Stimulated activated naive CD8-positive, alpha-beta T cell treated with anti-CD3 and anti-CD28 coated beads, Interleukin-15, Interleukin-2, amounts not matched to agents 100 ng/mL and 50 ng/mL, for 24 hours (primary cell): ENCODE measurements around the gene RASGRF1.
"Not testable (repeated sequence)": the region's sequence is repeated elsewhere in the genome, so short reads cannot be mapped to it uniquely, and the experiment has no call there.

Experiments used
- H3K27ac Mint-ChIP-seq: one replicate; pipeline ENCODE4 v1.8.0; 2021; ENCODE audit warnings: mild to moderate bottlenecking, mixed read lengths
- H3K27me3 Mint-ChIP-seq: one replicate; pipeline ENCODE4 v1.8.0; 2021; ENCODE audit warnings: mixed read lengths
- H3K36me3 Mint-ChIP-seq: one replicate; pipeline ENCODE4 v1.8.0; 2021; ENCODE audit warnings: low read depth, mixed read lengths
- H3K4me1 Mint-ChIP-seq: one replicate; pipeline ENCODE4 v1.8.0; 2021; ENCODE audit warnings: low read depth, mixed read lengths
- H3K4me3 Mint-ChIP-seq: one replicate; pipeline ENCODE4 v1.8.0; 2021; ENCODE audit warnings: mild to moderate bottlenecking, mixed read lengths
- H3K9me3 Mint-ChIP-seq: one replicate; pipeline ENCODE4 v1.8.0; 2021; ENCODE audit warnings: mixed read lengths

The RASGRF1 gene

DNA sequence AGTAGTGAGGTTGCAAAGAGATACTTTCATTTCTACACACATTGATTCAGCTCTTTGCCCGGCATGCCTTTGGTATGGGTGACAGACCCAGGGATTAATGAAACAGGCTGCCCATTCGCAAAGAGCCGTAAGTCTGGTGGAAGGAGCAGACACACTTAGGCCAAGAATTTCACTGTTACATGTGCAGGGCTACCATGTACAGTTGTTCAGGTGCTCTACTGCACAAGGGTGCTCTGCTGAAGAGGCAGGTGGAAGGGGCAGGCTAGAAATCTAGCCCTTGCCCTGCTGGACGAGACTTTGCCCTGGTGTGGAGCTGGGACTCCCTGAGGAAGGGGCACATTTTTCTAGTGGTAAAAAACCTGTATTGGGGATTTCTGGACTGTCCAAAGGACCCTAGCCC is 26.2 kb upstream of the RASGRF1 start:
- Mint-ChIP-seq H3K36me3 (no peaks in the 10 kb centered on the region), H3K27me3 (peaks cover 25% of the 10 kb centered on the region), H3K27ac (no peak overlapping the region), H3K9me3 (no peaks in the 10 kb centered on the region), H3K4me3 (no peak overlapping the region), H3K4me1 (no peaks in the 10 kb centered on the region)

DNA sequence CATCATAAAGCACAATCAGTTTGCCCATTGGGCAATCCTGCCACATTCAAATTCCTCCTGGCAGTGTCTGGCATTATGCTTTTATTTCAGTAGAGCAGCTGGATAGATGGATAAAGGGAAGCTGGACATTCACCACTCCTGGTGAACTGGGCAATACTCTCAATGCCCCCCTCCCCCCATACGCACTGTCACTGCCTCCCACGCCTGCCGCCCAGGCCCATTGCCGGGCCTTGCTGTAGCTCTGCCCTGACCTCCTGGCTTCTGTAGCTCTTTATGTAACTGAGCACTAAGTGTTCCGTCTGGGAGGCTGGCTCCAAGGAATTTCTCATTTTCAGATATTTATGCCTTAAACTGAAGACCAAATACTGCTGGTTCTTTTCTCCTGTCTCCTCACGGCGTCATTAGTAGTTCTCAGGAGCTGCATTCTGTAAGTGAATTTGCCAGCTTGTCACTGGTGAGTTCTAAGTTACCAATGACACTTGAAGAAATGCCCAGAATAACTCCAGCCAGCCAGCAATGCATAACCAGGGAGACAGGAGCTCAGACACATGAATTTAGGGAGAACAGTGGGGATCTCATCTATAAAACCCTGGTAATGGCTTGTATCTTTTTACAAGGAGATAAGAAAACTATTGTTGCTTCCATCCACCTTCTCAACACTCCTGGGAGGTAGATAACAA is 25.5 kb upstream of the RASGRF1 start:
- Mint-ChIP-seq H3K9me3 (no peaks in the 10 kb centered on the region), H3K36me3 (no peaks in the 10 kb centered on the region), H3K27ac (no peak overlapping the region), H3K4me1 (no peaks in the 10 kb centered on the region), H3K27me3 (peaks cover 25% of the 10 kb centered on the region), H3K4me3 (no peak overlapping the region)

DNA sequence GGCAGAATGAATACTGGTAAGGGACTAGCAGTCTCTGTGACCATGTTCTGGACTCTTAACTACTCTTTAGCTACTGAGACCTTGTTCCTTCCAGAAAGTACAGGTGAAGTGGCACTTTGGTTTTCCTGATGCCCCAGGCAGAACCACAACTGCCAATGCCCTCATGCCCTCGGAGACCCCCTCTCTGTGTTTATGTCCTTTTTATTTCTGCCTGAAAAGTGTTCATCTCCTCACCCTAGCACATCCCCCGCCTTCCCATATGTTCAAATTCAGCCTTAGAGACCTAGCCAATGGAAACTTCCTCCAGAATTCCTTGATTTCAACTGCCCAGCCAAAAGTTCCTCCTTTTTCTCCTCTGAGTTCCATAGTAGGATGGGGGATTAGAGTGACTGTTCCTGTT is 23.3 kb upstream of the RASGRF1 start:
- H3K4me3 Mint-ChIP-seq: no peak overlapping the region
- no peak overlapping the region for H3K27ac Mint-ChIP-seq
- H3K27me3 Mint-ChIP-seq: peaks cover 42% of the 10 kb centered on the region
- no peaks in the 10 kb centered on the region for H3K4me1 Mint-ChIP-seq
- H3K9me3 Mint-ChIP-seq: no peaks in the 10 kb centered on the region
- H3K36me3 Mint-ChIP-seq: no peaks in the 10 kb centered on the region

DNA sequence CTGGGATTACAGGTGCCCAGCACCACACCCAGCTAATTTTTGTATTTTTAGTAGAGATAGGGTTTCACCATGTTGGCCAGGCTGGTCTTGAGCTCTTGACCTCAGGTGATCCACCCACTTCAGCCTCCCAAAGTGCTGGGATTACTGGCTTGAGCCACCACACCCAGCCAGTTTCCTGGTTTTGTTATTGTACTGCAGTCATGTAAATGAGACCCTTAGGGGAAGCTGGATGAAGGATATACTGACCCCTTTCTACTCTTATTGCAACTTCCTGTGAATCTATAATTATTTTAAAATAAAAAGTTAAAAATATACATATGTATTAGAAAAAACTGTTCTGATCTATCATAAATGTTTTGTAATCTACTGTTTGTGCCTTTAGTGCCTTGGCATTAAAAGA is 20.8 kb upstream of the RASGRF1 start:
- not testable (repeated sequence) for H3K4me3 Mint-ChIP-seq, H3K36me3 Mint-ChIP-seq, H3K27ac Mint-ChIP-seq, H3K9me3 Mint-ChIP-seq
- H3K4me1 Mint-ChIP-seq: peaks cover 15% of the 10 kb centered on the region
- H3K27me3 Mint-ChIP-seq: peaks cover 52% of the 10 kb centered on the region

DNA sequence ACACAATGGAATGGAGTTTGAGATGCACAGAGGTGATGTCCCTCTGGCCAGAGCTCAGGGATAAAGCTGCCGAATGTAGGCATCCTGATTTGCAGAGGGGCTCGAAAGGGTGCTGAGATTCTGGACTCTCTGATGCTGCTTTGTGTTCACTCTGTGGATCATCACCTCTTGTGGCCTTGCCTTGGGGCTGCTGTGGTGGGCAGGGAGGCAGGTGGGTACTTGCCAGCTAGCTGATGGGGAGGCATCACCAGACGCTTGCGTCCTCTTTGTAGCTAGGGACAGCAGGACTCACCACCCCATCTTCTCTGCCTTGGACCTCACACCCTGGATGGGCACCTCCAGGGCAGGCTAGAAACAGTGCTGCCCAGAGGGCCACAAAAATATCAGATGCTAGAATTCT is 14.6 kb upstream of the RASGRF1 start:
- Mint-ChIP-seq H3K4me1 (peaks cover 20% of the 10 kb centered on the region), H3K36me3 (no peaks in the 10 kb centered on the region), H3K9me3 (no peaks in the 10 kb centered on the region), H3K27me3 (peaks cover 62% of the 10 kb centered on the region), H3K27ac (no peak overlapping the region), H3K4me3 (no peak overlapping the region)

DNA sequence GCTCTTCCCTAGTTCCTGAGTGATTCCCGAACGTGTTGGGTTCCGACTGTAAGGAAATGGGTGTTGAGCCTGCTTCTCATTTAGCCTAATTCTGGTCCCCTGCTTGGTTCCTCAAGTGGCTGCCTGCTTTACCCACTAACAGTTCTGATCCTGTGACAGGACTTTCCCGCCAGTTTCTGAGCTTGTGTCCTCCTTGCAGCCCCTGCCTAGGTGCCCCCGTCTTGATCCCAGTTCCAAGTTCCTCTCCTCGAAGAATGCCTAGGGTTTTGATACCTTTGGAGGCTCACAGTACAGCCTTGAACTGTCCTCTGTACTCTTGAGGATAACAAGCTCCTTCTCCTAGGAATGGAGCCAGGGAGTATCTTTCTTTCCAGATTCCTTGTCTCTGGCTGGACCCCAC is 12.0 kb upstream of the RASGRF1 start:
- H3K9me3 Mint-ChIP-seq: no peaks in the 10 kb centered on the region
- H3K27ac Mint-ChIP-seq: no peak overlapping the region
- no peak overlapping the region for H3K4me3 Mint-ChIP-seq
- peaks cover 17% of the 10 kb centered on the region for H3K4me1 Mint-ChIP-seq
- no peaks in the 10 kb centered on the region for H3K36me3 Mint-ChIP-seq
- peaks cover 57% of the 10 kb centered on the region for H3K27me3 Mint-ChIP-seq

DNA sequence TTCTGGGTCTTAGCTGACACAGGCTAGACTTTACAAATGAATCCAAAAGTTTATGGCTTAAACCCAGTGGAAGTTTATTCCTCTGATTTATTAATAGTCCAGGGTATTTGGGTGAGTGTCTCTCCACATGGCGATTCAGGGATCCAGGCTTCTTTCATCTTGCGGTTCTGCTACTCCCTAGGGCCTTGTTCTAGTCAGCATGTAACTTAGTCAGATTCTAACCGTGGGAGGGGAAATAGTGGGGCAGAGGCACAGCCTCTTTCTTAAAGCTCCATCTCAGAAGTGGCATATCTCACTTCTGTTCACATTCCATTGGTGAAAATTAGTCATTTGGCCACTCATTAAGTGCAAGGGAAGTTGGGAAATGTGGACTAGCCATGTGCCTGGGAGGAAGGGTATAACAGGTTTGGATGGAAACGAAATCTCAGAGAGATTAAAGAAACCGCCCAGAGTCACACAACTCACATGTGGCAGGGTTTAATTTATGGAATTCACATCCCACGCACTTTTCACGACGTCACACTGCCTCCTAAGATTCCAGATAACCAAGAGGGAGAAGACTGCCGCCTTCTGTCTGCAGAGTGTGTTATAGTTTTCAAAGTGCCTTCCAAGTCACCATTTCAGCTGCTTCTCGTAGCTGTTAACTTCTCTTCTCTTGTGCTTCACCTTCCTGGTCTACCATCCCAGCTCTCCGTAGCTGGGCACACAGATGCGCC is 11.4 kb upstream of the RASGRF1 start:
- Mint-ChIP-seq H3K4me3 (no peak overlapping the region), H3K27me3 (peaks cover 61% of the 10 kb centered on the region), H3K36me3 (no peaks in the 10 kb centered on the region), H3K9me3 (no peaks in the 10 kb centered on the region), H3K27ac (no peak overlapping the region), H3K4me1 (peaks cover 11% of the 10 kb centered on the region)

DNA sequence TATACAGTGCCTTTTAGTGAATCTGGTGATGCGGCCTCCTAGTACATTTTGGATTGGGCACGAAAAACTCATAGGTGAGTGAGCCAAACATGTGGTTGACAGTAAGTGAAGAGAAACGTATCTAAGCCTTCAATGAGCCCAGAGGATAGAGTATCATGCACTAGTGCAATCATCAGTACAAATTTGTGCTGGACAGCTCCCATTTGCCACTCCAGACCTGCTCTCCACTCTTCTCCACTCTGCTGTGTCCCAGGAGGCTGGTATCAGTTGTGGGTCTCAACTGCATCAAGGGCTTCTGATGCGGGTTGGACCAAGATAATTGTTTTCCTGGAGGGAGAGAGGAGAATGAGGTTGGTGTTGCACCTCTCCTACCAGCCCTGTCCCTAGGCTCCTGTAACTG is 9.1 kb upstream of the RASGRF1 start:
- Mint-ChIP-seq H3K27me3 (peaks cover 66% of the 10 kb centered on the region), H3K9me3 (no peaks in the 10 kb centered on the region), H3K4me1 (no peaks in the 10 kb centered on the region), H3K27ac (no peak overlapping the region), H3K36me3 (no peaks in the 10 kb centered on the region), H3K4me3 (no peak overlapping the region)

DNA sequence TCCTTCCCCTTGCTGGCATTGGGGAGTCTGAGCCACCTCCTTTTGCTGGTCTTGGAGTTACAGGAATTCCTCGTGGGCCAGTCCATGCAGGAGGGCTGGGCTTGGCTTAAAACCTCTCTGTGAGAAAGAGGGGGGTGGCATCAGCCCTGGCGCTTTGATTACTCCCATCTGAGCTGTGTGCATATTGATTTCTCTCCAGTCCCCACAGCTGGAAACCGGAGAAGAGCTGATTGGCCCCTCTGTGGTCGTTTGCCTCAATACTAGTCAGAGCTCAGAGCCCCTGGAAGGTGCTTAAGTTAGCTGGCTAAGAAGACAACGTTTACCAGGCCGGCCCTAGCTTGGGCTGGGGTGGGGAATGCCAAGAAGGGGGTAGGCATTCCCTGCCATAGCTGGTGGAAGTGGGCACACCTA is 4.0 kb upstream of the RASGRF1 start:
- peaks cover 65% of the 10 kb centered on the region for H3K27me3 Mint-ChIP-seq
- H3K4me3 Mint-ChIP-seq: no peak overlapping the region
- no peak overlapping the region for H3K27ac Mint-ChIP-seq
- H3K36me3 Mint-ChIP-seq: no peaks in the 10 kb centered on the region
- H3K9me3 Mint-ChIP-seq: no peaks in the 10 kb centered on the region
- peaks cover 12% of the 10 kb centered on the region for H3K4me1 Mint-ChIP-seq

DNA sequence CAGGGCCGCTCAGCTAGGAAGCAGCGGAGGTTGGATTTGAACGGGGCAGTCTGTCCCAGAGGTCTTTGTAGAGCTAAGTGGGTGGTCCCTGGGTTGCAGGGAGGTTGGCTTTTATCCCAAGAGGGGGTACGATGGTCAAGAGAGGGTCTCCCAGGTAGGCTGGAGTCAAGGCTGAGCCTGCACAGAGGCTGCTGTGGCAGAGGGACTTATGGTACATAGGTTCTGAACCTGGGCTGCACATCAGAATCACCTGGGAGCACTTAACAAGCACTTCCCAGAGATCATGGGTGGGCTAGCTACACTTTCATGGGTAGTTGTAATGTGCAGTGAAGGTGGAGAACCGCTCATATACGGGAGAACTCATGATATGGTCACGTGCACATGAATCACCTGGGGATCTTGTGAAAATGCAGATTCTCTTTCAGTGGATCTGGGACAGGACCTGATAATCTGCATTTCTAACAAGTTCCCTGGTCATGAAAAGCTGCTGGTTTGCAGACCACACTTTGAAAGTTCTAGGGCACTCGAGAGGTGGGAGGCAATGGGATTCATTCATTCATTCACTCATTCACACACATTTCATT is 2.9 kb upstream of the RASGRF1 start:
- H3K4me1 Mint-ChIP-seq: peaks cover 12% of the 10 kb centered on the region
- no peak overlapping the region for H3K27ac Mint-ChIP-seq
- no peaks in the 10 kb centered on the region for H3K36me3 Mint-ChIP-seq
- peaks cover 63% of the 10 kb centered on the region for H3K27me3 Mint-ChIP-seq
- no peaks in the 10 kb centered on the region for H3K9me3 Mint-ChIP-seq
- H3K4me3 Mint-ChIP-seq: no peak overlapping the region

DNA sequence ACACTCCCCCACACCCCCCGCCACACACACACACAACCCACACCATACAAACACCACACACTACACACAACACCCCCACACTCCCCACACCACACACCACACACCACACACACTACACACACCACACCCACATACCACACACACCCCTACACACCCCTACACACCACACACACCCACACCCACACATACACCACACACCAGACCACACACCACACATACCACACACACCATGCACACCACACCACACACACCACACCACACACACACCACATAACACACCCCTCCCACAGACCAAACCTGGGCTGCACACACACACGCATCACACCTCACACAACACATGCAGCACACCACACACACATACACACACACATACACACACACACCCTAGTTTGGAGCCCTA is 1.8 kb upstream of the RASGRF1 start:
- Mint-ChIP-seq H3K9me3 (no peaks in the 10 kb centered on the region), H3K36me3 (no peaks in the 10 kb centered on the region), H3K4me1 (peaks cover 12% of the 10 kb centered on the region), H3K4me3 (no peak overlapping the region), H3K27me3 (peaks cover 66% of the 10 kb centered on the region), H3K27ac (peak overlapping the region; percentile 61)

DNA sequence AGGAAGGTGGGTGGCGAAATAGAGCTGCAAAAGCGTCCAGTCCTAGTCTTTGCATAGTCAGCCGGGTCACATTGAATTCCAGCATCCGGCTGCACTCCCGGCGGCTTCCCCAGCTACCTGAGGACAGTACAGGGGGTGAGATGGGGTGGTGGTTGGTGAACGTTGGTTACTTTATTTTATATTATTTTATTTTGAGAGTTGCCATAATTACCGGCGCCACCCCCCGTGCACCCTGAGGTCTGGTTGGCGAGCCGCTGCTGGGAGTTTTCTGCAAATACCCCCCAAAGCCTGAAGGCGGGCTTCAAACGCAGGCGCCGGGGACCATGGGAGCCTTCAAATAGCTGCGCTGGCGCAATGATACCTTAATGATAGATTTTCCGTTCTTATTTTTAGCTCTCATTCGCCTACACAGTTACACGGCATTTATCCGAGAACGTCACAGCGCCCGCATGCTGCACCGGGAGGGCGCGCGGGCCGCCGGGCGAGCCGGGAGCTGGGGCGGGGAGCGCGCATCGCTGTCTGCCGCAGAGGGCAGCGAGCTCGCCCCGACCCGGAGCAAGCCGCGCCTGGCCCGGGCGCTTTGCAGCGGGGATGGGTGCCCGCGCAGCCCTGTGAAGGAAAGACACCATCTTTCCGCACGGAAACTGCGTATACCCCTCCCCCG is 756 bp upstream of the RASGRF1 start:
- no peak overlapping the region for H3K4me3 Mint-ChIP-seq
- H3K4me1 Mint-ChIP-seq: peaks cover 12% of the 10 kb centered on the region
- H3K27me3 Mint-ChIP-seq: peaks cover 63% of the 10 kb centered on the region
- H3K27ac Mint-ChIP-seq: no peak overlapping the region
- no peaks in the 10 kb centered on the region for H3K9me3 Mint-ChIP-seq
- no peaks in the 10 kb centered on the region for H3K36me3 Mint-ChIP-seq

DNA sequence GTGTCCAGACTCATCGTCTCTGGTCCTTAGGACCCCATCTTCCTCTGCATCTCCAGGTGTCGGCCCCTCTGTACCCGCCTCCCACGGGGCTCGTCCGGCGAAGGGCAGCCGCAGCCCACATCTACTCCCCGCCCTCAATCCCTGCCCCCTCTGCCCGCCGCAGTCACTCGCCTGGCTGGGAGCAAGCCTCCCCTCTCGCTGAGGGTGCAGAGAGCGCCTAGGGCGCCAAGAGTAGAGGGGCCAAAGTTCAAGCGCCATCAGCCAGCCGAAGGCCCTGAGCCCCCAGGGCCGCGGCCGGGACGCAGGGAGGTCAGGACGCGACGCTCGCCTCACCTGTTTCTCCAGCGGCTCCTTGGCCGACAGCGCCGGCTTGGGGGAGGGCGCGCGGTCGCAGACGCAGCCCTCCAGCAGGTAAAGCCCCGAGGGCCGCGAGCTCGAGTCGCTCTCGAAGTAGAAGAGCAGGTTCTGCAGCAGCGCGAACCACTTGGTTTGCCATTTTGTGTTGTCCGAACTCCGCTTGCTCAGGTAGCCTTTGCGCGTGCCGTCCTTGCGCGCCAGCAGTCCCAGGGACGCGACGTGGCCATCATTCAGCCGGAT is 592 bp downstream of the RASGRF1 start:
- Mint-ChIP-seq H3K9me3 (no peaks in the 10 kb centered on the region), H3K4me1 (peaks cover 12% of the 10 kb centered on the region), H3K27me3 (peaks cover 60% of the 10 kb centered on the region), H3K4me3 (no peak overlapping the region), H3K27ac (no peak overlapping the region), H3K36me3 (no peaks in the 10 kb centered on the region)

DNA sequence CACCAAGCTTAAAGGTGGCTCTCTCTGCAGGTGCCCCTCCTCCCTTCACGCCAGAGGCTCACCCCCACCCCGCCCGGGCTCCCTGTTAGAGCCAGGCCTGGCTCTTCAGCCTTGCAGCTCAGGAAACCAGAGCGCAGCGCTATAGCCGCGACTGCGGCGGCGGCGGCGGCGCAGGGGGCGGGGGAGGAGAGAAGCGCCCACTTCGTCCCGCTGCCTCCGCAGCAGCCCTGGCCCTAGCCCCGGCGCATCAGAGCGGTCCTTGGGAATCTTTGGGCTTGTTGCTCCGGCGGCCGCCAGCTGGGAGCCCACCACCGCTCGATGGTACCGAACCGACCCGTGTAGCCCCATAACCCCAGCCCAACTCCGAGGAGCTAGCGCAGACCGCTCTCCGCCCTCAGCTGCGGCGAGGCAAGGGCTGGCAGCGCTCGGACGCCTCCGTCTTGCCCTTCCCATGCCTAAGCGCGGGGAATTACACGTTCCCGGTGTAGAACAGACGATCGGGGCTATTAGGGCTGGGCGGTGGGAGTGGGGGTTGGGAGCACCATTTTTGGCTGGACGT is 1.2 kb downstream of the RASGRF1 start:
- Mint-ChIP-seq H3K4me3 (no peak overlapping the region), H3K27ac (no peak overlapping the region), H3K36me3 (no peaks in the 10 kb centered on the region), H3K27me3 (peaks cover 60% of the 10 kb centered on the region), H3K4me1 (peaks cover 12% of the 10 kb centered on the region), H3K9me3 (no peaks in the 10 kb centered on the region)
